T-cell (primary cell): ENCODE data around the gene PPP2R5C. TPM values are rescaled to one million over a fixed set of nuclear protein-coding genes. Genes with fewer than 3 reads are reported as not detected.

Experiments used
- ATAC-seq, 4 experiments: fragments of 200-7000 bp in 3 of 4; fragments of 150-1000 bp in 1 of 4; cut with Tn5 transposase; replicated peaks in 1 of 4; 1 replicate in 3 of 4; 2 replicates in 1 of 4; pipeline ENCODE4 v1.10.0; 2021; ENCODE audit warnings: moderate library complexity in 3 of 4, mild to moderate bottlenecking in 2 of 4, moderate number of reproducible peaks in 1 of 4
- CTCF ChIA-PET, 2 donors: fragments of 300-600 bp; sonication (Branson Sonifier 250); formaldehyde crosslinking; loops; one replicate each; lab custom pipeline; 2022; ENCODE audit warnings: antibody characterized with exemption in 2 of 2; lab: Charles Lee
- POLR2A ChIA-PET, 2 donors: fragments of 300-600 bp; sonication (Branson Sonifier 250); formaldehyde crosslinking; loops; one replicate each; lab custom pipeline; 2022; ENCODE audit warnings: antibody characterized with exemption in 2 of 2; lab: Charles Lee
- DNase-seq, 35 experiments: peaks; one replicate each; pipeline versions ENCODE4 v3.0.0 to v3.0.0-alpha.2; 2013 to 2023
- H3K27ac ChIP-seq: one replicate; pipeline ENCODE4 v1.5.1; 2013; ENCODE audit warnings: low read length
- H3K27me3 ChIP-seq, 2 experiments: replicated peaks in 1 of 2; 1 replicate in 1 of 2; 2 replicates in 1 of 2; pipeline versions ENCODE4 v1.6.1 to v1.7.0; 2013; ENCODE audit warnings: low read length in 1 of 2, mixed read lengths in 1 of 2; ENCODE audit not compliant: control insufficient read depth in 2 of 2, insufficient read depth in 2 of 2; ENCODE audit errors: extremely low read depth in 1 of 2
- H3K36me3 ChIP-seq, 2 donors: 1 replicate in 1 of 2; 2 replicates in 1 of 2; pipeline versions ENCODE4 v1.6.1 to v1.7.0; 2013; ENCODE audit warnings: low read length in 1 of 2; ENCODE audit not compliant: control insufficient read depth in 2 of 2, insufficient read depth in 1 of 2; ENCODE audit errors: extremely low read depth in 1 of 2
- H3K4me1 ChIP-seq, 2 experiments: 1 replicate in 1 of 2; 2 replicates in 1 of 2; pipeline versions ENCODE4 v1.6.1 to v1.7.0; 2013; ENCODE audit warnings: low read length in 2 of 2, mixed read lengths in 1 of 2; ENCODE audit not compliant: insufficient read depth in 2 of 2, control insufficient read depth in 1 of 2; ENCODE audit errors: extremely low read depth in 1 of 2
- H3K4me3 ChIP-seq, 2 donors: 1 replicate in 1 of 2; 2 replicates in 1 of 2; pipeline versions ENCODE4 v1.5.1 to v1.7.0; 2013; ENCODE audit warnings: mild to moderate bottlenecking in 2 of 2, low read length in 1 of 2, moderate library complexity in 1 of 2; ENCODE audit not compliant: control insufficient read depth in 1 of 2; ENCODE audit errors: extremely low read depth in 1 of 2
- H3K9me3 ChIP-seq: 2 replicates; pipeline ENCODE4 v1.7.0; 2013
- H3K27ac Mint-ChIP-seq, 2 donors: one replicate each; pipeline ENCODE4 v1.8.0; 2020 to 2021; ENCODE audit warnings: mild to moderate bottlenecking in 2 of 2, mixed read lengths in 2 of 2
- H3K27me3 Mint-ChIP-seq, 2 donors: one replicate each; pipeline ENCODE4 v1.8.0; 2021 to 2022; ENCODE audit warnings: mixed read lengths in 2 of 2
- H3K36me3 Mint-ChIP-seq: one replicate; pipeline ENCODE4 v1.8.0; 2021; ENCODE audit warnings: mixed read lengths
- H3K4me1 Mint-ChIP-seq, 3 donors: one replicate each; pipeline ENCODE4 v1.8.0; 2020 to 2022; ENCODE audit warnings: mixed read lengths in 3 of 3, mild to moderate bottlenecking in 1 of 3
- H3K4me3 Mint-ChIP-seq, 3 donors: one replicate each; pipeline ENCODE4 v1.8.0; 2020 to 2022; ENCODE audit warnings: mild to moderate bottlenecking in 3 of 3, mixed read lengths in 3 of 3, moderate library complexity in 3 of 3
- H3K9me3 Mint-ChIP-seq, 3 donors: one replicate each; pipeline ENCODE4 v1.8.0; 2020 to 2022; ENCODE audit warnings: mixed read lengths in 3 of 3
- WGBS: methylation state at CpG from one replicate; pipeline ENCODE4 v1.1.5; 2013; ENCODE audit warnings: missing lambda C conversion rate; ENCODE audit not compliant: insufficient coverage; 5-methylcytosine and 5-hydroxymethylcytosine counted together
- total RNA-seq, 35 experiments: library from RNA in 6 of 35; stranded (reverse) in 6 of 35; fragments of 120-200 nt in 1 of 35; gene quantifications; one replicate each; pipeline versions ENCODE4 v1.2.1 to v1.2.4 and lab custom pipeline; 2013 to 2026

The PPP2R5C gene
- total RNA-seq, 5 donors from 2014 or later (not counting 1 experiment from before 2014, with no cell fraction given): 435 to 627 (median 489) TPM

DNA sequence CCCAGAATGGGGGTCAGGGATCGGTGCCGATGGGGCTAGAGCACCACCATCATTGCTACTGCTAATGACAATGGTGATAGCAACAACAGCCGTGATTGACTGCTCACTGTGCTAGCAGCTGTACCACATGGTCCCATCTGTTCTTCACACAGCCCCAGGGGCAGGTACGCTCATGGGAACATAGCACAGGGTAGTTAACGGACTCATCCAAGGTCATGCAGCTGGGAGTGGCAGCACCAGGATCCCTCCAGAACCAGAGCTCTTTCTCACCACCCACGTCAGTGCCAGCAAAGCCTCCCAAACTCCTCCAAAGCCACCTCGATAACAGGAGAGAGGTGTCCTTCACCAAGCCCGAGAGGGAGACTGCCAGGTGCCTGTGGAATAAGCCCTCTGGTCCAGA, 191.6 kb downstream of the PPP2R5C start:
- DNase-seq (no peak), ATAC-seq (no peak)
- peaks cover 0 to 14% of the 10 kb centered on the region in 2 experiments for H3K4me1 ChIP-seq
- no peak overlapping the region for H3K4me3 ChIP-seq
- ChIA-PET POLR2A (interaction anchor here in 1 of 2 donors (0.5 kb wide), 1 partner anchor 218 kb away, joined by 3 read pairs; no protein-coding TSS in a partner anchor), CTCF (no interaction called here)
- H3K27ac Mint-ChIP-seq: no peak overlapping the region
- no peak overlapping the region for H3K4me3 Mint-ChIP-seq
- no peaks in the 10 kb centered on the region for H3K27me3 ChIP-seq
- 91% methylated on average over 4 of the region's 8 CpGs for WGBS
- peaks cover 12 to 20% (median 13%) of the 10 kb centered on the region in 3 donors for H3K4me1 Mint-ChIP-seq
- H3K9me3 Mint-ChIP-seq: no peaks in the 10 kb centered on the region
- H3K36me3 Mint-ChIP-seq: no peaks in the 10 kb centered on the region
- H3K27me3 Mint-ChIP-seq: no peaks in the 10 kb centered on the region
- H3K36me3 ChIP-seq: no peaks in the 10 kb centered on the region
- no peak overlapping the region for H3K27ac ChIP-seq
- no peaks in the 10 kb centered on the region for H3K9me3 ChIP-seq

DNA sequence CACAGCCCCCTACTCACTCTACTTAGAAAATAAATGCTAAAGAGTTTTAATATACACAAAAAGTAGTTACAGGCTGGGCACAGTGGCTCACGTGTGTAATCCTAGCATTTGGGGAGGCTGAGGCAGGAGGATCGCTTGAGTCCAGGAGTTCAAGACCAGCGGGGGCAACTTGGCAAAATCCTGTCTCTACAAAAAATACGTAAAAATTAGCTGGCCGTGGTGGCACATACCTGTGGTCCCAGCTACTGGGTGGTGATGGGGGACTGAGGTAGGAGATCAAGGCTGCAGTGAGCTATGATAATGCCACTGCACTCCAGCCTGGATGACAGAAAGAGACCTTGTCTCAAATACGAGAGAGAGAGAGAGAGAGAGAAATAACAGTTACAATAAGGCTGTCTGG, 193.0 kb downstream of the PPP2R5C start:
- Histone ChIP-seq H3K4me1 (peaks cover 0 to 1% of the 10 kb centered on the region in 2 experiments), H3K36me3 (no peaks in the 10 kb centered on the region), H3K27ac (no peak overlapping the region), H3K27me3 (no peaks in the 10 kb centered on the region), H3K9me3 (no peaks in the 10 kb centered on the region), H3K4me3 (no peak overlapping the region)
- H3K4me3 Mint-ChIP-seq: no peak overlapping the region
- no peak for ATAC-seq
- ChIA-PET CTCF (no interaction called here), POLR2A (interaction anchor here in 1 of 2 donors (0.6 kb wide), 1 partner anchor 359 kb away, joined by 5 read pairs; no protein-coding TSS in a partner anchor)
- WGBS: 88% methylated on average over 3 of the region's 6 CpGs
- H3K27me3 Mint-ChIP-seq: no peaks in the 10 kb centered on the region
- H3K27ac Mint-ChIP-seq: no peak overlapping the region
- H3K9me3 Mint-ChIP-seq: no peaks in the 10 kb centered on the region
- no peaks in the 10 kb centered on the region for H3K36me3 Mint-ChIP-seq
- DNase-seq: no peak
- H3K4me1 Mint-ChIP-seq: peaks cover 0 to 6% (median 1%) of the 10 kb centered on the region in 3 donors

DNA sequence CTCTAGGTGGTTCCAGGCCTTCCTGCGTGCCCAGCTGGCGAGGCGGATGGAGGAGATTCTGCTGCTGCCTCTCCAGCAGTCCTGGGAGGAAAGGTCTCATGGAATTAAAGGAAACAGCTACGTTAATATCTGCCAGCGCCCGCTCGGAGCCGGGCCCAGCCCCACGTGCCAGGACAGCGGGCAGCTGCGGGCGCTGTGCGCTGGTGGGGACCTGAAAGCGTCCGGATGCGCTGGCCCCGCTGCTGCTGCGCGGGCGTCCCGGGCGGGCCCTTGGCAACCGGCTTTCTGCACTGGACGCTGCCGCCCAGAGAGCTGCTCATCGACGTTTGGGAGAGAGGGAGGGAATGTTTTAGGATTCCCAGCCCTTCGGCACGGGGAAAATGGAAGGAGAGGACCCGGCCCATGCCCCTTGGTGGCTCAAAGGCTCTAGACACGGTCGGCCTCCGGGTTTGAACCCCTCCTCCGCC, 194.2 kb downstream of the PPP2R5C start:
- ChIA-PET POLR2A (no interaction called here), CTCF (interaction anchor here in 1 of 2 donors (0.8 kb wide), 1 partner anchor 10 kb away, joined by 3 read pairs; no protein-coding TSS in a partner anchor)
- Histone ChIP-seq H3K4me1 (peaks cover 0 to under 1% of the 10 kb centered on the region in 2 experiments), H3K4me3 (no peak overlapping the region), H3K27ac (no peak overlapping the region), H3K27me3 (peaks cover 0 to 3% of the 10 kb centered on the region in 2 experiments), H3K36me3 (no peaks in the 10 kb centered on the region), H3K9me3 (no peaks in the 10 kb centered on the region)
- ATAC-seq (no peak), DNase-seq (no peak)
- Mint-ChIP-seq H3K4me3 (no peak overlapping the region), H3K9me3 (no peaks in the 10 kb centered on the region), H3K27ac (no peak overlapping the region), H3K36me3 (no peaks in the 10 kb centered on the region), H3K4me1 (peaks cover 6 to 10% (median 8%) of the 10 kb centered on the region in 3 donors), H3K27me3 (no peaks in the 10 kb centered on the region)
- WGBS: 92% methylated on average over 21 of the region's 34 CpGs

DNA sequence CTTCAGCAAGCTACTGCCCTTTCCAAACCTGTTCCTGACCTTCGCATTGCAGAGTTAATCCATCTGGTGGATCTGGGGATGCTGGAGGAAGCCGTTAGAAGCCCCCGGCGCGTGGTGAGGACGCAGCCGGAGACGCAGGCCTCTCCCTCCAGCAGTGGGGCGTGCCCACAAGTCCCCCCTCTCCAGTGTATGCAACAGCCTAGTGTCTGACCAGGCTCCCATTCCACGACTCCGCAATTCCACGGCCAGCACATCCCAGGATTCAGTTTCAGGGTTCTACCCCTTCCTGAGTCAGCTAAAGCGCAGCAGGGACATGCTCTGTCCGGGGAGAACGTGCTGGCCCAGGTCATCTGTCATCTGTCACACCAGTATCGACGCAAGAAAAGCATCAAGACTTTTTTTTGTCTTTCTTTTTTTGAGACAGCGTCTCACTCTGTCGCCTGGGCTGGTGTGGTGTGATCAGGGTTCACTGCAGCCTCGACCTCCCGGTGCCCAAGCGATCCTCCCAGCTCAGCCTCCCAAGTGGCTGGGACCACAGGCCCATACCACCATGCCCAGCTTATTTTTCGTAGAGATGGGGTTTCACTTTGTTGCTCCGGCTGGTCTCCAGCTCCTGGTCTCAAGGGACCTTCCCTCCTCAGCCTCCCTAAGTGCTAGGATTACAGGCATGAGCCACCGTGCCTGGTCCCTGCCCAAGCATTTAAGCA, 194.8 kb downstream of the PPP2R5C start:
- no peaks in the 10 kb centered on the region for H3K9me3 Mint-ChIP-seq
- ChIA-PET POLR2A (no interaction called here), CTCF (interaction anchor here in 1 of 2 donors (0.8 kb wide), 1 partner anchor 11 kb away, joined by 3 read pairs; no protein-coding TSS in a partner anchor)
- no peak overlapping the region for H3K4me3 Mint-ChIP-seq
- DNase-seq: no peak
- Histone ChIP-seq H3K4me1 (peaks cover 0 to 7% of the 10 kb centered on the region in 2 experiments), H3K9me3 (no peaks in the 10 kb centered on the region), H3K36me3 (no peaks in the 10 kb centered on the region), H3K27me3 (peaks cover 0 to 5% of the 10 kb centered on the region in 2 experiments), H3K27ac (no peak overlapping the region), H3K4me3 (no peak overlapping the region)
- H3K27ac Mint-ChIP-seq: no peak overlapping the region
- peaks cover 12 to 14% (median 14%) of the 10 kb centered on the region in 3 donors for H3K4me1 Mint-ChIP-seq
- H3K36me3 Mint-ChIP-seq: no peaks in the 10 kb centered on the region
- no peaks in the 10 kb centered on the region for H3K27me3 Mint-ChIP-seq
- 89% methylated on average over 23 of the region's 25 CpGs for WGBS
- ATAC-seq: no peak

DNA sequence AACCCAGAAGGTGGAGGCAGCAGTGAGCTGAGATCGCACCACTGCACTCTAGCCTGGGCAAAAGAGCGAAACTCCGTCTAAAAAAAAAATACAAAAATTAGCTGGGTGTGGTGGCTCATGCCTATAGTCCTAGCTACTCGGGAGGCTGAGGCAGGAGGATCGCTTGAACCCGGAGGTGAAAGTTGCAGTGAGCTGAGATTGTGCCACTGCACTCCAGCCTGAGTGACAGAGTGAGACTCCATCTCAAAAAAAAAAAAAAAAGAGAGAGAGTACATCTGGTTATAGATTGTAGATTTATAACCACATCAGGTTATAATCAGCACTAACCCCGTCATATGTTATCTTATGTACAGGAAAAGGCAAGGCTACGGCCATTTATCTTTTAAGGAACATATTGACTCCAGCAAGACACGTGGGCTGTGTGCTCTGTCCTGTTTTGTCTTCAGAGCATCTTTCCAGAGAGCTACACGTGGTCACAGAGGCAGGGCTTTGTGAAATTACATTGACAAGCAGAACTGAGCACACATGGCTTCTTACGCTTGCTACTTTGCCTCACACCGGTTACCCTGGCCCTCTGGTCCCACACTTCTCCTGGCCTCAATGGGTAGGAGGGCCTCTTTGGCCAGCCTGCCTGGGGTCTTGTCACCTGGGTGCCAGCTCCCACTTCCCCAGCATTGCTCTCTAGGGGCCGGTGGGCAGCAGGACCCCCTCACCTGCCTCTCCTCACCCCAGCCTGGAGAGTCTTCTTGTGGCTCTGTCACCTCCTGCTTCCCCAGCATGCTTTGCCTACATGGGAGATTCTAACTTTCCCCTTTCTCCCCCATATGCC, 196.1 kb downstream of the PPP2R5C start:
- Histone ChIP-seq H3K36me3 (no peaks in the 10 kb centered on the region), H3K4me1 (peaks cover 0 to 8% of the 10 kb centered on the region in 2 experiments), H3K9me3 (no peaks in the 10 kb centered on the region), H3K27ac (no peak overlapping the region), H3K27me3 (peaks cover 0 to 9% of the 10 kb centered on the region in 2 experiments), H3K4me3 (no peak overlapping the region)
- Mint-ChIP-seq H3K27me3 (no peaks in the 10 kb centered on the region), H3K4me3 (no peak overlapping the region), H3K9me3 (no peaks in the 10 kb centered on the region), H3K36me3 (no peaks in the 10 kb centered on the region), H3K4me1 (peaks cover 14 to 15% (median 14%) of the 10 kb centered on the region in 3 donors), H3K27ac (no peak overlapping the region)
- ChIA-PET CTCF (interaction anchor here (0.6 to 0.7 kb wide), 2 partner anchors 44 to 45 kb away, joined by 3 read pairs; no protein-coding TSS in a partner anchor), POLR2A (interaction anchor here in 1 of 2 donors (0.5 to 1.0 kb wide), 3 partner anchors 9 to 355 kb away, joined by 3 to 4 read pairs (median 4); no protein-coding TSS in a partner anchor)
- DNase-seq (no peak), ATAC-seq (no peak)
- 83% methylated on average over 6 of the region's 13 CpGs for WGBS
